Breast epithelium (tissue), 4 donors: ENCODE results near the gene TTC28. TPM values are rescaled to one million over a fixed set of nuclear protein-coding genes. Genes with fewer than 3 reads are reported as not detected.

Source experiments
- DNase-seq, 2 donors: peaks; one replicate each; pipeline ENCODE4 v3.0.0-alpha.2; 2019; ENCODE audit warnings: low spot score in 2 of 2
- H3K27ac ChIP-seq, 2 donors: fragments of 200-600 bp; sonication (generic) in 1 of 2; one replicate each; pipeline ENCODE4 v1.5.1; 2016 to 2019; ENCODE audit warnings: mild to moderate bottlenecking in 1 of 2
- H3K27me3 ChIP-seq, 2 donors: fragments of 200-600 bp; sonication (generic) in 1 of 2; one replicate each; pipeline versions ENCODE4 v1.5.1 to v1.6.0; 2017 to 2019; ENCODE audit warnings: control low read depth in 1 of 2, mild to moderate bottlenecking in 1 of 2
- H3K36me3 ChIP-seq: fragments of 200-600 bp; one replicate; pipeline ENCODE4 v1.5.1; 2019
- H3K4me1 ChIP-seq, 2 donors: fragments of 200-600 bp; sonication (generic); one replicate each; pipeline ENCODE4 v1.5.1; 2016 to 2019; ENCODE audit warnings: control low read depth in 1 of 2
- H3K4me3 ChIP-seq, 3 donors: fragments of 200-600 bp; sonication (generic); 1 replicate in 2 of 3; 2 replicates in 1 of 3; pipeline ENCODE4 v1.5.1; 2016 to 2019; ENCODE audit warnings: mild to moderate bottlenecking in 3 of 3, moderate library complexity in 2 of 3
- H3K9me3 ChIP-seq, 2 donors: fragments of 200-600 bp; sonication (generic) in 1 of 2; one replicate each; pipeline ENCODE4 v1.5.1; 2016 to 2019; ENCODE audit warnings: control low read depth in 1 of 2
- CTCF ChIP-seq, 3 donors: fragments of 450-650 bp; IDR thresholded peaks; one replicate each; pipeline ENCODE4 v1.5.1; 2016 to 2017; ENCODE audit warnings: antibody characterized with exemption in 3 of 3, mild to moderate bottlenecking in 3 of 3, moderate library complexity in 3 of 3
- POLR2A ChIP-seq: fragments of 450-650 bp; IDR thresholded peaks from one replicate; pipeline ENCODE4 v1.6.1; 2016; ENCODE audit warnings: antibody characterized with exemption, mild to moderate bottlenecking, moderate library complexity
- POLR2AphosphoS5 ChIP-seq, 3 donors: sonication (generic); formaldehyde crosslinking; IDR thresholded peaks; one replicate each; pipeline ENCODE4 v1.6.1; 2017; ENCODE audit warnings: antibody characterized with exemption in 3 of 3
- intact Hi-C: fragments of 100-400 bp; cut with DNase I; formaldehyde crosslinking; loops from one replicate; pipeline ENCODE4 v1.15.1; 2023; ENCODE audit warnings: low total_unique reads
- total RNA-seq, 3 donors: library from RNA; depleted of rRNA; stranded (reverse); fragments of >200 nt; gene quantifications; one replicate each; pipeline ENCODE4 v1.1.0, GENCODE V29; 2016

Gene TTC28
- total RNA-seq, 3 donors from 2014 or later, result 33.5 to 43.3 (median 40.2) TPM

DNA sequence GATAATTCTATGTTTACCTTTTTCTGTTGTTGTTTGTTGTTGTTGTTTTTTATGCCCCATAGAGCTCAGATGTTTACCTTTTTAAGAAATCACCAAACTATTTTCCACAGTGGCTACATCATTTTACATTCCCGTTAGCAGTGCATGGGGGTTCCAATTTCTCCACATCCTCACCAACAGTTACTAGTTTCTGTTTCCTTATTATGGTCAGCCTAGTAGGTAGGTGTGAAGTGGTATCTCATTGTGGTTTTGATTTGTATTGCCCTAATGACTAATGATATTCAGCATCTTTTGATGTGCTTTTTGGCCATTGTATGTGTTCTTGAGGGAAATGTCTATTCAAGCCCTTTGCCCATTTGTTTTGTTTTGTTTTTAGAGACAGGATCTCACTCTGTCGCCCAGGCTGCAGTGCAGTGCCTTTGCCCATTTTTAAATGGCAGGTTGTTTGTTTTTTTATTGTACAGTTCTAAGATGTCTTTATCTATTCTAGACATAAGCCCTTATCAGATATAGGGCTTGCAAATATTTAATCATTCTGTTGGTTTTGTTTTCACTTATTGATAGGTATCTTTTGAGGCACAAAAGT is 34.5 kb upstream of the TTC28 start:
- no peaks in the 10 kb centered on the region for H3K27me3 ChIP-seq
- no peaks in the 10 kb centered on the region for H3K36me3 ChIP-seq
- no peak for DNase-seq
- H3K27ac ChIP-seq, result no peak overlapping the region
- no peak for TF ChIP-seq POLR2AphosphoS5 (IDR thresholded peaks at IDR 0.05)
- TF ChIP-seq POLR2A, result no peak
- no peak for TF ChIP-seq CTCF (IDR thresholded peaks at IDR 0.05)
- H3K4me1 ChIP-seq, result peaks cover 0 to 3% of the 10 kb centered on the region in 2 donors
- intact Hi-C loops, result no loop called here
- H3K9me3 ChIP-seq, result no peaks in the 10 kb centered on the region
- no peak overlapping the region for H3K4me3 ChIP-seq

GRCh38 chr22:28711820-28712777 is 32.5 kb upstream of the TTC28 start:
- DNase-seq, result no peak
- TF ChIP-seq CTCF (IDR thresholded peaks at IDR 0.05), result no peak
- TF ChIP-seq POLR2AphosphoS5 (IDR thresholded peaks at IDR 0.05), result peak in 1 of 3 donors; percentile 83

GRCh38 chr22:28711341-28711740 is 31.7 kb upstream of the TTC28 start:
- TF ChIP-seq POLR2AphosphoS5 (IDR thresholded peaks at IDR 0.05) (no peak), POLR2A (no peak), CTCF (IDR thresholded peaks at IDR 0.05) (no peak)
- Histone ChIP-seq H3K9me3 (no peaks in the 10 kb centered on the region), H3K36me3 (no peaks in the 10 kb centered on the region), H3K4me1 (peaks cover 0 to 3% of the 10 kb centered on the region in 2 donors), H3K4me3 (no peak overlapping the region), H3K27me3 (no peaks in the 10 kb centered on the region), H3K27ac (peak overlapping the region in 1 of 2 donors; percentile 29)
- no peak for DNase-seq
- intact Hi-C loops, result no loop called here

More at GRCh38 chr22:28711820-28712777, 32.5 kb upstream of the TTC28 start:
- Histone ChIP-seq H3K4me3 (peak overlapping the region; percentile 13 to 34 (median 17)), H3K27ac (peak overlapping the region; percentile 48 to 61), H3K27me3 (no peaks in the 10 kb centered on the region), H3K4me1 (peaks cover 0 to 3% of the 10 kb centered on the region in 2 donors), H3K36me3 (no peaks in the 10 kb centered on the region), H3K9me3 (no peaks in the 10 kb centered on the region)
- intact Hi-C loops, result no loop called here

DNA sequence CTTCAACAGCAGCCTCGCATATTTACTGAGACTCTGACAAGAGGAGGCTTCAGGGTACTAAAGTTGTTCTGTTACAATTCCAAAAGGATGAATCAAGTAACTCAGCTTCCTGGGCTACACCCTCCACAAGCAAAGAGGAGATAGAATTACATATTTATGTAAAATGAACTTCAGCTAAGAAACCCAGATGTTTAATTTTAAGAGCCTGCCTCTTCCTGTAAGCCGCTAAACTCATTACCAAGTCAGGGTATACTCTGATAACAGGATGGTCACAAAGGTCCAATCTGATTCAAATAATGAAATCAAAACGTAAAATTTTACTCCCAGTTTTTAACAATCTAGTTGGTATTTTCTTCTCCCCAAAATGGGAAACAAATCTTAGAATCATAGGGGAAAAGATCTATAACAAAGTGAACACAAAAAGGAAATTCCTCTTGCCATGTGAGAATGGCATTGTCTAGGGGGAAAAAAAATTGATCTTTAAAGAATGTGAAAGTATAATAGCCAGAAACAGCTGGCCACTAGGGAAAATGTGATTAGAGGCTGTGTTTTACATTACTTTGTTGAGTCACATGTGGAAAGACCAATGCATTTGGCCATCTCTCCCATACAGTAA is 31.0 kb upstream of the TTC28 start:
- Histone ChIP-seq H3K4me3 (no peak overlapping the region), H3K27ac (peak overlapping the region in 1 of 2 donors; percentile 29), H3K9me3 (no peaks in the 10 kb centered on the region), H3K4me1 (peaks cover 0 to 3% of the 10 kb centered on the region in 2 donors), H3K27me3 (no peaks in the 10 kb centered on the region), H3K36me3 (no peaks in the 10 kb centered on the region)
- intact Hi-C loops, result no loop called here
- no peak for DNase-seq
- TF ChIP-seq POLR2AphosphoS5 (IDR thresholded peaks at IDR 0.05) (no peak), POLR2A (no peak), CTCF (IDR thresholded peaks at IDR 0.05) (no peak)
